ENCODE measurements around the gene PROM1.

The PROM1 gene, protein sequence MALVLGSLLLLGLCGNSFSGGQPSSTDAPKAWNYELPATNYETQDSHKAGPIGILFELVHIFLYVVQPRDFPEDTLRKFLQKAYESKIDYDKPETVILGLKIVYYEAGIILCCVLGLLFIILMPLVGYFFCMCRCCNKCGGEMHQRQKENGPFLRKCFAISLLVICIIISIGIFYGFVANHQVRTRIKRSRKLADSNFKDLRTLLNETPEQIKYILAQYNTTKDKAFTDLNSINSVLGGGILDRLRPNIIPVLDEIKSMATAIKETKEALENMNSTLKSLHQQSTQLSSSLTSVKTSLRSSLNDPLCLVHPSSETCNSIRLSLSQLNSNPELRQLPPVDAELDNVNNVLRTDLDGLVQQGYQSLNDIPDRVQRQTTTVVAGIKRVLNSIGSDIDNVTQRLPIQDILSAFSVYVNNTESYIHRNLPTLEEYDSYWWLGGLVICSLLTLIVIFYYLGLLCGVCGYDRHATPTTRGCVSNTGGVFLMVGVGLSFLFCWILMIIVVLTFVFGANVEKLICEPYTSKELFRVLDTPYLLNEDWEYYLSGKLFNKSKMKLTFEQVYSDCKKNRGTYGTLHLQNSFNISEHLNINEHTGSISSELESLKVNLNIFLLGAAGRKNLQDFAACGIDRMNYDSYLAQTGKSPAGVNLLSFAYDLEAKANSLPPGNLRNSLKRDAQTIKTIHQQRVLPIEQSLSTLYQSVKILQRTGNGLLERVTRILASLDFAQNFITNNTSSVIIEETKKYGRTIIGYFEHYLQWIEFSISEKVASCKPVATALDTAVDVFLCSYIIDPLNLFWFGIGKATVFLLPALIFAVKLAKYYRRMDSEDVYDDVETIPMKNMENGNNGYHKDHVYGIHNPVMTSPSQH

DNA sequence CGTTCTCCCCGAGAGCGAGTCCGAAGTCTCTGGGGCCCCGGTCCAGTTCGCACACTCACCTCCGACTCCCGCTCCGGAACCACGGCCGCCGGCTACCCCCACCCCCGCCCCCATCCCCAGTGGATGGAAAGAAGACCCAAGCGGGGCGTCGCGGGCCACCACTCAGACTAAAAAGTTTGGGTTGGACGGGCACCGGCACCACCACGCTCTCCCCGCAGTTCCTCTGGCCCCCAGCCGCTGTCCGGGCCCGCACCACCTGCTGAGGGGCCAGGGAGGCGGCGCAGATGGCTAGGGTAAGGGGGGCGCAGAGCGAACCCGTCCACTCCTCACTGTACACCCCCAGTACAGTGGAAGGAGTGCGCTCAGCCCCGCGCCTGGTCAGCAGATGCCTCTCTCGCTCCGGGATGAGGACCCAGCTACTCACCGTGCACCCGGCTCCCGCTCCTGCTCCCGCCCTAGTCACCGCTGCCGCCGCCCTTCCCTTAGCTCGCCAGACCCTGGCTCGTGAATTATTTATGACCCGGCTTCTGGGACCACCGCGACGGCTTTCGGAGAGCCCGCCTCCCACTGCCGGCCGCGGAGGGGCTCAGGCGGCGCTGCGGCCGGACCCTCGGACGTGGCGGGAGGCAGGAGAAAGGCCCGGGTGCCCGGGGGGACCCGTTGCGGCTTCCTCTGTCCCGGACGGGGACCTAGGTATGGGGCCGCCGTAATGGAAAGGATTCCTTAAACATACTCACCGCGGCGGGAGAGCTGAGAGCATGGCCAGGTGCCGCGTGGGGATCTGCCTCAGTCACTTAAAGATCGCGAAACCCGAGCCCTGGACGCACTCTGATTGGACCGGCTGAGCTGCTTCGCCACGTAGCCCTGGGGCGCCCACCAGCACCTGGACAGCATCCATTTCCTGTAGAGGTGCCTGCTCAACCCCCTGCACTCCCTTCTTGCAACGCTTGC is at the start of gene PROM1:
PROM1 (minus strand) TSS at position 783 of the 951 bp plus-strand sequence. CDS start 8,117 bp downstream, outside the sequence.
- DNase-seq: no peak

DNA sequence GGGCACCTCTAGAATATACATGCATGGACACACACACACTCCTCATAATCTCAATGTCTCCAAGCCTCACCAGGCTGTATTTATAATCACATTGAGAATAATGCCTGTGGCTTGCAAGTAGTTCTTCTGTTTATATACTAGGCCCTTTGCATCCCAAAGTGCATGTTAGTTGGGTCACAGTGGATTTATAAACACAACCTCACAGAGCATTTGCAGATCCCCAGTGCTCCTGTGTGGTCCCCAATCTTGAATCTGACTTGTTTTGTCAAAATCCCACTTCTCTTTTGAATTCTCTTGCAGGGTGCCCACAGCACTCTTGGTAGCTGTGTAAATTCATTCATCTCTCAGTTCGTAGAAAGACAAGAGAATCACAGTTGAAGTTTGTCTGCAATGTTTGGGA is 49.6 kb upstream of the PROM1 start:
- DNase-seq: no peak

DNA sequence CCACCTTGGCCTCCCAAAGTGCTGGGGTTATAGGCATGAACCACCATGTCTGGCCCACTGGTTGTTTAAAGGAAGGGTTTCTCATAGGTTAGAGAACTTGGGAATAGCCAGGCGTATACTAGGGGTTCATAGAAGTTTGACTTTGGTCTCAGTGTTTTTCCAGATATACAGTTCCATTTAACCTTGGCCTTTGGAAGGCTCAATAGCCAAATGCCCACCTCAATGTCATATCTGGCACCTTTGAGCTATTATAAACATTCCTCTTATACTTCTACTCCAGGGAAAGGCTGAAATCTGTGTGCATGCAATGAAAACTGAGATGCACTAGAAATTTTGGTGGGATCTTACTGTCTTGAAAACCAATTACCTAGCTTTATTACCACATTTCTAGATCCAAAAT is 47.5 kb upstream of the PROM1 start:
- DNase-seq: no peak

DNA sequence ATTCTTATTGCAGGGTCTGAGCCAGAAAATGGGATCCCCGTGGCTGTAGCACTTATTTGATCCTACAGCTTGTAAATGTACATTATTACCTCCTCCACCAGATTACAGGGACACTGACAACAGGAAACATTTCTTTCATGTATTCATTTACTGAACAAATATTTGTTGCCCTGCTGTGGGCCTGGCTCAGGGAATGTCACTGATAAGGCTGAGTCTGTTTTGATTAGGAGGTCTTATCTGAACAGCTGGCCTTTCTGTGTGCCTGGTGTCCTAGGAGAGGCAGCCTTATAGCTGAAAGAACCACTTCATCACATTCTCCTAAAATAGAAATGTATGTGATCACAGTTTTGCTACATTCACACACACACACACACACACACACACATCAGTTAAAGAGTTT is 45.5 kb upstream of the PROM1 start:
- no peak for DNase-seq

DNA sequence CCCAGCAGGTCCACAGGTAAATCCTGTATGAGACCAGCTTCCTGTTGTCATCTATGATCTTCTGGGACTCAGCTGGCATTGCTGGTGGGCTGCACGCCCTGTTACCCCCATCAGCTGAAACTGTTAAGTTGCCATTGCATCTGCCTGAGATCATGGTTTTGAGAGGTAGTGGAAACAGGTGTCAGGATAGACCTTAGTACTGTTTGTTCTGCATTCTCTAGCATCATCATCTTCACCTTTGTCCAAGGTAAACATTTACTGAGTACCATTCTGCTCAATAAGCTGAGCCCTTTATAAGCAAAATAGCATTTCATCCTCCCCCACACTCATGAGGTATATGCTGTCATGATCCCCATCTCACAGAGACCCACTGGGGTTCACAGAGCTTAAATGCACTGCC is 42.9 kb upstream of the PROM1 start:
- no peak for DNase-seq

DNA sequence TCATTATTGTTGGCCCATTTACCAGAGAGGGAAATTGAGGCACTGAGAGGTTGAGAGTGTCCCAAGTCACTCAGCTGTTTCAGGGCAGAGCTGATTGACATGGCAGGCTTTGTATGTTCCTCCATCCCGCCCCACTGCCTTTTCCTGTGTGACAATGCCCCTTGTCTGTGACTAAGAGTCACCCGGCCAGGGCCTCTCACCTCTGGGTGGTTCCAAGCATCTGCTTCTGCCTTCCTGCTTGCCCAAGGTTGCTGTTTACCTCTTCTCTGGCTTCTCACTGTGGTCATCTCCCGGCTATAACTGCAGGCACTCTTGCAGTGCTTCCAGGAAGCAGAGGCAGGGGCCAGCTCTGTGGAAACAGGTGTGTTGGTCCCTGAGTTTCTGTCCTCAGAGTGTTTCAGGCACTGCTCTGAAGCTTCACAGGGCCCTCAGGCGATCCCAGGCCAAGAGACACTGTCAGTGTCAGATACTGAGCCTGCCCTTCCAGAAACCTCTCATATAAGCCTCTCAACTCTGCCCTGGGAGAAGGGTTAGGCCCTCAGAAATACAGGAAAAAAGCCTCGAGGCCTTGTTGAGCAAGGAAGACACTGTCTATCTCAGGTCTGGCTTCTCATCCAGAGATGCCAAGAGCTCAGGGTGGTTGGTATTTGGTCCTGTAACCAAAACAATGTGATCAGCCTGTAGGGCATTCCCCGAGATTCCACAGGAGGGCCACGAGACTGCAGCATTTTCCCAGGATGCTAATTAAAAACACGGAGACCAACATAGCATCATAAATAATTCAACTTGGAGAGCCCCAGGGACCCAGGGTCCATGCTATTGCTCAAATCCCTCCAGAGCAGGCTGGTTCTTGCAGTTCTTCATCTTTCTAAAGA is 42.0 kb upstream of the PROM1 start:
- DNase-seq: no peak

DNA sequence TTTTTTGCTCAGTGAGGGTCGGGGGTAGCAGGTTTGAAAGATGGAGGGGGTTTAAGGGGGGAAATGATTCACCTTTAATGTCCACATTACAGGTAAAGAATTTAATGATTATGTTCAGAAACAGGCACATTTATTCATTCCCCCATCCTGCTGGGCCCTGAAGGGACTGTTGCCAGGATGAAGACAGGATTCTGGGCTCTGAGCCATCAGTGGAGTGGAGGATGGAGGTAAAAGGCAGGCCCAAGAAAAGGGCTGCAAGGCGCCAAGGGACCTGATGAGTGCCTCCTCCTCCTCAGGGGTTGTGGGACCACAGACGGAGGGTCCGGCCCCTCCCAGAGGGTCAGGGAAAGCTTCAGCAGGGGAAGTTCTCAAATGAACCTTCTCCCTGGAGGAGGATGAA is 40.4 kb upstream of the PROM1 start:
- no peak for DNase-seq

DNA sequence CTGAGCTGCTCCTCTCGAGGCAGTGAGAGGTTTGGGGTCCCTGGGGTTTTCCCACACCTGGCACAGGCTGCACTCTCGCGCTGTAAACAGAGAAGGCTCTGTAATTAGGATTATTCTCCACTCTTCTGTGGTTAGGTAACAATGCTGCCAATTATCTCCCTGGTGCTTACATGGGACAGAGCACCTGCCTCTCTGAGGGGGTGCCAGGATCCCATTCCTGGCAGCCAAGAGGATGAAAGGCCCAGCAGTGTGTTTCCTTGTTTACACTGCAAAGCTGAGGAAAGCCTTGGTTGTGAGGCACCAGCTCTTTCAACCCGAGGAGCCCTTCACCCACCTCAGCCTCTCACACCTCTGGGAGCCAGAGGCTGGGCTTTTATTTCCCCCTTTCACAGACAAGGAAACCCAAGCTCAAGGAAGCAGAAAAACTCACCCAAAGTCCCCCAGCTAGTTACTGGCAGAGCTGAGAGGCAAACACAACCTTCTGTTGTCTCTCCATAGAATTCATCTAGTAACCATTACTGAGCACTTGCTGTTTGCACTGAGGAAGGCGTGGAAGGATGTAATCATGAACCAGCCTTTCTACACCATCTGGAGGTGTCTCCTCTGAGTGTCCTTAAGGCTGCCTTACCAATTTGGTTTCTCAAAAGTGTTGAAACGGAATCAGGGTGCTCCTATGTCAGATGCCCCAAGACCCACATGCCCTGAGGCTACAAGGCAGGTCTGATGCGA is 39.7 kb upstream of the PROM1 start:
- no peak for DNase-seq

DNA sequence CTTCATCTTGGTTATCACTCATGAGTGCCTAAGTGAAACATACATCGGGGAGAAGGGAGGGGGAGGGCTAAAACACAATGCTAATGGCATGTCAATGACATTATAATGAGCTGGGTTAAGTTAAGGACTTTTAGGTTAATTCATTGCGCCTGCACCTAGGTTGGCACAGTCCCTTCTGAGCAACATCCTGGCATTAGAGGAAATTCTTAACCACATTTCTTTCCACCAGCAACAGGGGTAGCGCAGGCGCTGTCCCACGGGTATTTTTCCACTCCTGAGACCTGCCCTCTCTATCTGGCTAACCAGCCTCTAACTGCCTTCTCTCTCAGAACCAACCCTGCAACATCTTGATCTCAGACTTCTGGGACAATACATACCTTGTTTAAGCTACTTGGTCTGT is 39.0 kb upstream of the PROM1 start:
- DNase-seq: no peak

DNA sequence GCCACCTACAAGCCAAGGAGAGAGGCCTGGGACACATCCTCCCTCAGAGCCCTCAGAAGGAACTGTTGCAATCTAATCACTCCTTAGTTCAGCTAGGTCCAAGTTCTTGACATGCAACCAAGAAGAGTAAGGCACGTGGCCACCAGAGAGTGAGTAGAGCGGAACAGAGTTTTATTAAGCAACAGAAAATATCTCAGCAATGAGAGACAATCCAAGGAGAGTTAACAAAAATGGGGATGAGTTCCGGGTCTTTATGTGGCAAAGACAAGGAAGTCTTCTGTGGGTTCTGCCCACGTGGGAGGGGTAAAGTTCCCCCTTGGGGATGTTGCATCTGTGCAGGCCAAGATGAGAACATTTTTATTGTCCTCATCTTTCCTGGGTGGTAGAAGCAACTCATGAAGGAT is 38.5 kb upstream of the PROM1 start:
- DNase-seq: no peak

DNA sequence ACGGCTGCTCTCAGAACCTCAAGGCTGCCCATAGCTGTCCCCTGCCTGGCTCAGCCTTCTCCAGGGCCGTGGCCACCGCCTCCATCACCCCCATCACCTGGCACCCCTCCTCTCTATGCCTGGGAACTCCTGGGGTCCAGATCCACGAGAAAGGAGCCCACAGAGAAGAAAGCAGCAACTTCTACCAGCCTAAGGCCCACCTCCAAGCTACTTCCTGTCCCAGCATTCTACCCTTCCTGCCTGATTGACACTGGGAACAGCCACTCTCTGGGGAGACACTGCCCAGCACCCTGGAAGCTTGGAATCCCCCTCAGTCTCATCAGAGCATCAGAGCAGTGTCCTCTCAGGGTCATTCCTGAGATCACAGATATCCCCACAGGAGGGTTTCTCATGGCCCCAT is 36.9 kb upstream of the PROM1 start:
- DNase-seq: no peak

DNA sequence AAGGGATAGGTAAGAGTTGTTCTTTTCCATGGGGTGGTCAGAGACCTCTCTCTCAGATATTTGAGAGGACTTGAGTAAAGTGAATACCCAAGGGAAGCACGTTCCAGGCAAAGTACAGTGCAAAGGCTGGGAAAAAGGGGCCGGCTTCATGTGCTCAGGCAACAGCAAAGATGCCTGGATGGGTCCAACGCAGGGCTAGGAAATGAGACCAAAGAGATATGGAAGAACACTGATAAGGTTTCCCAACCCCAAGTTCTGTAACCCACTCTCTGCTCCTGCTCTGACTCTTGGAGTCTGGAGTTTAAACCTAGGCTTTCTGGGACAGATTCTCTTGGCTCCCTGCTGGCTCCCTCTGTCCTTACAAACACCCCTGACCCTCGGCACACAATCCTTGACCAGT is 36.2 kb upstream of the PROM1 start:
- DNase-seq: no peak

DNA sequence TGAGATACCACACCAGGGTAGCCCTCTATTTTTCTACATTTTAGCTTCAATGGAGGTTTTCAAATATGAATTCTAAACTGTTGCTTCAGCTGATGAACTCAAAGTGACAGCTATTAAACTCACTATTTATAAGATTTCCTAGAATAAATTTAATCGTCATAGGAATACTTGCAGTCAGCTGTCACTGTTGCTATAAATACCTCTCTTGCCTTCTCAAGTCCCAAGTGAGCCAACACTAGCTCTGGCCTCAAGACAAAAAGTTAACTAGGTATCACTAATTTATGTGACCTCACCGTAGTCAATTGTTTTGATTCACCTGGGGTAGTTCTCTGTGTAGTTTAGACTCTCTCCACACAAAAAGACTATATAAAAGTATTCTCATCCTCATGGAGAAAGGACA is 34.3 kb upstream of the PROM1 start:
- no peak for DNase-seq

DNA sequence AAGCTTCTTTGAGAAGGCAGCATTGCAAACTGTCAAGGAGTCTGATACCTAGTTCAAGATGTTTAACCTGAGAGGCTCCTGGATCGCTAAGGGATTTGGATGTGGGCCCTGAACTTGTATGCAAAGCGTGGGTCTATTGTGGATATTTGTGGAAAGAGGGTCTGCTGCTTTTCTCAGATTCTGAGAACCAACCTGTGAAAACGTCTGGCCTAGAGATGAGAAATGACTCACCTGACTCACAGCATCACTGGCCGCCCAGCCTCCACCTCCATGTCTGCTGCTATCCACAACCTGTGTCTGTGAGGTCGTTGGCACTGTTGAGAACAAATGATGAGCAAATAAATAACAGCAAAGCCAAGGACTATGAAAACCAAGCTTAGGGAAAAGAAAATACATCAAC is 33.3 kb upstream of the PROM1 start:
- no peak for DNase-seq

DNA sequence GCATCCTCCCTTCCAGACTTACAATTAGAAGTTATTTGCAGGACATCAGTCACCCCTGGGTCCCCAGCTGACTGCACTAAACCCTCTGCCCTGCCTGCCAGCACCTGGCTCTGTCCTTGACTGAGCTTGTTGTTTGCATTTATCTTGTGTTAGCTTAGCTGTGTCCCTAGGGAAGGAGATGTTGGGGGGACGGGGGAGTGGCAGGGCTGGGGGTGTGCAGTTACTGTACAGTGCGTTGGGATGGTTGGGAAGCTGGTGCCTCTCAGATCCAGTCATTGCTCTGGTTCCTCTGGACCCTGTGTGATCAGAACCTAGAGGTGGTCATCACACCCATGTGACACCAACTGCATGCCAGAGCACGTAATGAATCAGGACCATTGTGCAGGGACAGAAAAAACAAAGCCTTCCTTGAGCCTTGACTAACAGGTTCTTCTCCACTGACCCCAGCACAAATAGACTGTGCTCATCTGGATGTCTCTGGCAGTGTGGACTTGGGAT is 32.7 kb upstream of the PROM1 start:
- DNase-seq: no peak

DNA sequence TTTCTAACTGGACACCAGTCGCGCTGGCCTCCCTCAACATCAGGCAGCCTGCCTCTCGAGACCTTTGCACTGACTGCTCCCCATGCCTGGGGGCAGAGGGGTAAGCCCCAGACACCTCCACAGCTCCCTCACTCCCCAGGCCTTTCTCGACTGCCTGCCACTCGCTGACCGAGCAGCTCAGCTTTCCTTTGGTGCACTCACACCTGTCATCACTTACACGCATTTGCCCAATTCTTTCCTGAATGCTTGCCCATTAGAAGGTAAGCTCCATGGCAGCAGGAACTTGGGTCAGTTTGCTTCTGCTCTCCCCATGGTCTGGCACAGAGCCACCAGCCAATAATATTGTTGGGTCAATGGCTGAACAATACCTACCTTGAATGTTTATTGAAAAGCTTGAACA is 32.2 kb upstream of the PROM1 start:
- DNase-seq: no peak

DNA sequence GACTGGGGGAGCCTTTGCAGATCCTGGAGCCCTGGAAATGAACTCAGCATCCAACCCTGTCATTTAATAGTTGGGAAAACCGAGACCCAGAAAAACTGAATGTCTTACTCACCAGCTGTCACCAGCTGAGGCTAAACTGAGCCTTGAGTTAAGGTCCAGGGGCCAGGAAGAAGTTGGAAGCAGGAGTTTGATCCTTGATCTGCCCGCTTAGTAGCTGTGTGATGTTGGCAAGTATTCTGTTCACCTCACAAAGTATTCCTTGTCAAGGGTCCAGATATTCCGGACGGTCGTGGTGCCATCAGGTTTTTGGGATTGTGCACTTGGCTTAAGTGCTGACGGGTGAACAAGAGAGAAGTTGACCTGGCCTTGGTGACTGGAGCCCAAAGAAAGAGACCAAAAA is 30.7 kb upstream of the PROM1 start:
- DNase-seq: no peak

DNA sequence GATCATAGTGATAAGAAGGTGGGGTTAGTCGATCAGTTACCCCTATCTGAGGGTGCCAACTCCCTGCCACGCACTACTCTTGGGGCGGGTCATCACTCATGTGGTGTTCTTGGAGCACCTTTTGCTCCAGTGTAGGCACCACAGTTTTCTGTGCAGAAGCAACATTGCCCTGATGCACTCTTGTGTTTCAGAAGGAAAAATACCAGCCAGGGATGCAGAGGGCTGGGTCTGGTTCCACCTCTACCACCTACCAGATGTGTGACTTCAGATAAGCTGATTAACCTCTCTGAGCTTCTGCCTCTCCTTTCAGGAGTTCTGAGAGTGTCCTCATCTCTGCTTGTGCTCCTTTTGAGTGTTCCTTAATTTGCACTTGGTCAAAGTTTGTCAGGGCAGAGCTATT is 29.9 kb upstream of the PROM1 start:
- DNase-seq: no peak

DNA sequence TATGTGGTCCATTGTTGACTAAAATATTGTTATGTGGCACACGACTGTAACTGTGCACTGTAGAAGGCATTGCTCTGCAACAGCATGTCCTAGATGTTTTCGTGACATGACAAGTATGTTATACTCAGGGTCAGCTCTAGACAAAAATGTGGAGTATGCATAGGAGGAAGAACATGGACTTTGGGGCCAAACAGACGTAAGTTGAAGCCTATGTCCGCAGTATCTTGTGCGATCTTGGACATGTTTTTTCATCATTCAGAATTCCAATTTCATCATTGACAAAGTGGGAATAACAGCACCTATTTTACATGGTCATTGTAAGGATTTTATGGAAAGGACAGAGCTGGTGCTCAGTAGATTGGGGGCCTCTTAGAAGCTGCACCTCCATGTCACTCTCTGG is 27.7 kb upstream of the PROM1 start:
- DNase-seq: no peak

DNA sequence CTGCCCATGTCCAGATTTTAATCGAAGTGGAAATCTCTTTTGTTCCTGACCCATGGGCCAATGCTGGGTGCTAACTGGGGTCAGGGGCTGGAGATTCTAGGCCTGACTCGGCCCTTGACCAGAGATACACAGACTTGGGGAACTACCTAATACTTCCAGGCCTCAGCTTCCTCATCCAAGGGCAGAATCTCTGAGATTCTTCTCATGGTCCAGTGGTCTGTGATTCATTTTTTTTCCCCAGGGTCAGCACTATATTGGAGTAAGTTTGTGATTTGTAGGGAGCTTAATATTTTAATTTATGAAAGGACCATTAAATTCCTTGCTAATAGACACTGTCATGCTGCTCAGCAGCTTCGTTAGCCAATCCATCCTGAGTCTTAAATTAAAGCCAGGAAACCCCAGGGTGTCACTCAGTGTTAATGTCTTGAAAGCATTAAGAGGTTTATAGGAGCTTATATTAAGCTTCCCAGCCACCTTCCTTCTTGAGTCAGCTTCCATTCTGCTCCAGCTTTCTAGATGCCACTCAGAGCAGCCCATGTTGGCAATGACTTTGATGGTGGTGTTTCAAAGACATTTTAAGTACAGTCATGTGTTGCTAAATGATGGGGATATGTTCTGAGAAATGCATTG is 27.0 kb upstream of the PROM1 start:
- no peak for DNase-seq

DNA sequence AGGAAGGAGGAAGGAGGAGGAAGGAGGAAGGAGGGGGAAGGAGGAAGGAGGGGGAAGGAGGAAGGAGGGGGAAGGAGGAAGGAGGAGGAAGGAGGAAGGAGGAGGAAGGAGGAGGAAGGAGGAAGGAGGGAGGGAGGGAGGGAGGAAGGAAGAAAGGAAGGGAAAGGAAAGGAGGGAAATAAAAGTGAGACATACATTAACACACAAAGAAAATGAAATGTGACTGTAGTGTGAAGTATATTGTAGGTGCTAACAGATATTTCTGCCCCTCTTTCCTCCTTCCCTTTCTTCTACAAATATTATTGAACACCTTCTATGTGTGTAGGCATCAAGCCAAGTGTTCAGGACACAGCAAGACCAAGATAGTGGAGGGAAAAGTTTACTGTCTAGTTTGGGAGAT is 26.4 kb upstream of the PROM1 start:
- DNase-seq: no peak
